ENCODE results near the gene ARHGAP25.

DNA sequence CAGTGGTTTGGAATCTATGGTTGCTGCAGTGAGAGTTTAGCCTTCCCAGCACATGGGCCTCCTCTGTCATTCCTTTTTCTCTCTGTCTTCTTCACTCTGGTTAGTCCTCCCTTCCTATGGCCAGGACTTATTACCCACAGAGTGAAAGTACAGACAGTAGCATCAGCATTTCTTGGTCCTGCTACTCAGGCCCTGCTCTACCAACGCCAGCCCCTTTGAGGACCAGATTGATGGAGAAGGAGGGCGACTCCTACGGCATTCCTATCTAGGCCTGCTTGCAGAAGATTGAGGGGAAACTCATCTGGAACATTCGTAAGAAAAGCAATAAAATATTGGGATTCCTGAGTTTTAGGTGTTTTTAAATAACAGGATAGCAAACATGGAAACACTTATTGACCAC, 93.1 kb downstream of the ARHGAP25 start:
- no peak for TF ChIP-seq CEBPB (IDR thresholded peaks at IDR 0.05; ENCODE audit: low read depth, low read length)
- TF ChIP-seq BHLHE40 (IDR thresholded peaks at IDR 0.05; ENCODE audit: low read depth, low read length), result no peak
- no peak for TF ChIP-seq POLR2A (IDR thresholded peaks at IDR 0.05; ENCODE audit: low read depth, low read length)
- TF ChIP-seq FOS (IDR thresholded peaks at IDR 0.05; ENCODE audit: low read depth, low read length), result no peak
- TF ChIP-seq CTCF (conservative IDR thresholded peaks at IDR 0.05; ENCODE audit: low read depth, low read length), result no peak
- TF ChIP-seq RCOR1 (IDR thresholded peaks at IDR 0.05; ENCODE audit: insufficient replicate concordance, low read length), result no peak
- TF ChIP-seq, protein P1, sequence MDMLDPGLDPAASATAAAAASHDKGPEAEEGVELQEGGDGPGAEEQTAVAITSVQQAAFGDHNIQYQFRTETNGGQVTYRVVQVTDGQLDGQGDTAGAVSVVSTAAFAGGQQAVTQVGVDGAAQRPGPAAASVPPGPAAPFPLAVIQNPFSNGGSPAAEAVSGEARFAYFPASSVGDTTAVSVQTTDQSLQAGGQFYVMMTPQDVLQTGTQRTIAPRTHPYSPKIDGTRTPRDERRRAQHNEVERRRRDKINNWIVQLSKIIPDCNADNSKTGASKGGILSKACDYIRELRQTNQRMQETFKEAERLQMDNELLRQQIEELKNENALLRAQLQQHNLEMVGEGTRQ (IDR thresholded peaks at IDR 0.05; ENCODE audit: low read depth, low read length), result no peak
- TF ChIP-seq SMC3 (IDR thresholded peaks at IDR 0.05; ENCODE audit: low read depth, low read length), result no peak
- TF ChIP-seq RFX5 (IDR thresholded peaks at IDR 0.05; ENCODE audit: low read depth, low read length), result no peak
